Caco-2 (cell line): ENCODE measurements around the gene ZNF555. TPM values are rescaled to one million over a fixed set of nuclear protein-coding genes. Genes with fewer than 3 reads are reported as not detected.

Experiments used
- BruUV-seq: library from RNA; stranded (reverse); fragments of 400-500 nt; replicated peaks from 2 replicates; lab custom pipeline; 2021; lab: Mats Ljungman, UMichigan
- CTCF ChIA-PET: fragments of 300-600 bp; sonication (Branson Sonifier 250); formaldehyde crosslinking; loops from one replicate; lab custom pipeline; 2022; ENCODE audit warnings: antibody characterized with exemption; lab: Charles Lee
- POLR2A ChIA-PET: fragments of 300-600 bp; sonication (Branson Sonifier 250); formaldehyde crosslinking; loops from one replicate; lab custom pipeline; 2022; ENCODE audit warnings: antibody characterized with exemption; lab: Charles Lee
- DNase-seq, 2 experiments: peaks; one replicate each; pipeline versions ENCODE4 v3.0.0 to v3.0.0-alpha.2; 2020 to 2022
- H3K27me3 ChIP-seq: replicated peaks from 2 replicates; pipeline ENCODE4 v1.6.0; 2011; ENCODE audit warnings: low read length; ENCODE audit not compliant: control insufficient read depth, insufficient read depth
- H3K36me3 ChIP-seq: 2 replicates; pipeline ENCODE4 v1.5.1; 2011; ENCODE audit warnings: low read length; ENCODE audit not compliant: control insufficient read depth, insufficient read depth
- H3K4me1 ChIP-seq: fragments of 250-450 bp; sonication (Bioruptor Pico); 2 replicates; pipeline ENCODE4 v1.5.1; 2020; ENCODE audit warnings: mild to moderate bottlenecking
- H3K4me3 ChIP-seq: 2 replicates; pipeline ENCODE4 v1.5.1; 2011; ENCODE audit warnings: low read depth, mild to moderate bottlenecking, control low read depth, low read length
- H3K9me3 ChIP-seq: fragments of 250-450 bp; sonication (Bioruptor Pico); 2 replicates; pipeline ENCODE4 v1.5.1; 2020; ENCODE audit warnings: mild to moderate bottlenecking, moderate library complexity
- H3K27ac Mint-ChIP-seq: one replicate; pipeline ENCODE4 v1.8.0; 2022; ENCODE audit warnings: mixed read lengths; ENCODE audit not compliant: unreplicated experiment
- H3K27me3 Mint-ChIP-seq: one replicate; pipeline ENCODE4 v1.8.0; 2022; ENCODE audit warnings: mixed read lengths; ENCODE audit not compliant: insufficient read depth, unreplicated experiment
- H3K36me3 Mint-ChIP-seq: one replicate; pipeline ENCODE4 v1.8.0; 2022; ENCODE audit warnings: mild to moderate bottlenecking, mixed read lengths; ENCODE audit not compliant: insufficient read depth, unreplicated experiment
- H3K4me1 Mint-ChIP-seq: one replicate; pipeline ENCODE4 v1.8.0; 2022; ENCODE audit warnings: low read depth, mixed read lengths; ENCODE audit not compliant: unreplicated experiment
- H3K4me3 Mint-ChIP-seq: one replicate; pipeline ENCODE4 v1.8.0; 2022; ENCODE audit warnings: mild to moderate bottlenecking, moderate library complexity, mixed read lengths; ENCODE audit not compliant: unreplicated experiment
- H3K9me3 Mint-ChIP-seq: one replicate; pipeline ENCODE4 v1.8.0; 2022; ENCODE audit warnings: mixed read lengths; ENCODE audit not compliant: unreplicated experiment
- intact Hi-C: fragments of 100-400 bp; cut with micrococcal nuclease; formaldehyde crosslinking; loops from one replicate; pipeline ENCODE4 v1.10.0; 2022; ENCODE audit not compliant: unreplicated experiment
- total RNA-seq: library from RNA; stranded (reverse); gene quantifications from 2 replicates; pipeline ENCODE4 v1.2.3, GENCODE V29; 2022
- TF ChIP-seq, protein P1 (sequence below), 2 experiments: fragments of 200-600 bp in 1 of 2; IDR thresholded peaks; 1 replicate in 1 of 2; 2 replicates in 1 of 2; pipeline versions ENCODE4 v1.5.1 to v1.8.0; 2011 to 2022; ENCODE audit warnings: antibody characterized with exemption in 1 of 2, control low read depth in 1 of 2, inconsistent platforms in 1 of 2, low read depth in 1 of 2, low read length in 1 of 2, mild to moderate bottlenecking in 1 of 2, moderate library complexity in 1 of 2; ENCODE audit not compliant: insufficient read depth in 1 of 2, severe bottlenecking in 1 of 2, unreplicated experiment in 1 of 2

ZNF555 gene
- total RNA-seq, 1 experiment from 2014 or later: 4.7 TPM

DNA sequence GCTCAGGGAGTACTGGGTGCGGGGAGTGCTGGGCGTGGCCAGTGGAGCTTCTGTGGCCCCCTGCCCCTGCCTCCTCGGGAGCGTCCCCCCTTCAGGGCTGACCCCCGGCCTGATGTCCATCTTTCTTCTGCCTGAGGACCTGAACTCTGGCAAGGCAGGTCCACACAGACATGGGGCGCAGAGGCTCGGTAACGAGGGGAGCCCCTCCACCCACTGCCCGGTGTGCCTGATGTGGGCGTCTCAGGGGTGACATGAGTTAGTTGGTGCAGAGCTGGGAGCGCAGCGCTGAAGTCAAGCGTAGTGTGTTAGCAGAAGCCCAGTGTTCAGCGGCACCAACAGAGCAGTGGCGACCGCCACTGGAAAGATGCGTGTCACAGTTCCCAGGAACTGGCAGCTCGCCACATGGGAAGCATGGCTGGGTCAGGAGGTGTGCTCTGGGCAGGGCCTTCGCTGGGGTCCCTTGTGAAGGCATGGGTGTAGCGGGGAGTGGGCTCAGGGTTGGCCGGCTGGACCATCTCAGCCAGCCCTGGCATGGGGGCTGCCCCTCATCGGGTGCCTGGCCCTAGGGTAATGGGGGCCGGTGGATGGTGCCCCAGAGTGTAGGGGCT, 44.5 kb upstream of the ZNF555 start:
- intact Hi-C loops: no loop called here
- Histone ChIP-seq H3K27me3 (no peaks in the 10 kb centered on the region), H3K36me3 (peaks cover 6% of the 10 kb centered on the region), H3K9me3 (no peaks in the 10 kb centered on the region), H3K4me3 (no peak overlapping the region), H3K4me1 (no peaks in the 10 kb centered on the region)
- Mint-ChIP-seq H3K9me3 (no peaks in the 10 kb centered on the region), H3K4me1 (no peaks in the 10 kb centered on the region), H3K27me3 (no peaks in the 10 kb centered on the region), H3K4me3 (no peak overlapping the region), H3K36me3 (peaks cover 67% of the 10 kb centered on the region), H3K27ac (no peak overlapping the region)
- TF ChIP-seq, protein P1, sequence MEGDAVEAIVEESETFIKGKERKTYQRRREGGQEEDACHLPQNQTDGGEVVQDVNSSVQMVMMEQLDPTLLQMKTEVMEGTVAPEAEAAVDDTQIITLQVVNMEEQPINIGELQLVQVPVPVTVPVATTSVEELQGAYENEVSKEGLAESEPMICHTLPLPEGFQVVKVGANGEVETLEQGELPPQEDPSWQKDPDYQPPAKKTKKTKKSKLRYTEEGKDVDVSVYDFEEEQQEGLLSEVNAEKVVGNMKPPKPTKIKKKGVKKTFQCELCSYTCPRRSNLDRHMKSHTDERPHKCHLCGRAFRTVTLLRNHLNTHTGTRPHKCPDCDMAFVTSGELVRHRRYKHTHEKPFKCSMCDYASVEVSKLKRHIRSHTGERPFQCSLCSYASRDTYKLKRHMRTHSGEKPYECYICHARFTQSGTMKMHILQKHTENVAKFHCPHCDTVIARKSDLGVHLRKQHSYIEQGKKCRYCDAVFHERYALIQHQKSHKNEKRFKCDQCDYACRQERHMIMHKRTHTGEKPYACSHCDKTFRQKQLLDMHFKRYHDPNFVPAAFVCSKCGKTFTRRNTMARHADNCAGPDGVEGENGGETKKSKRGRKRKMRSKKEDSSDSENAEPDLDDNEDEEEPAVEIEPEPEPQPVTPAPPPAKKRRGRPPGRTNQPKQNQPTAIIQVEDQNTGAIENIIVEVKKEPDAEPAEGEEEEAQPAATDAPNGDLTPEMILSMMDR (IDR thresholded peaks at IDR 0.05; ENCODE audit: insufficient read depth in 1 of 2, low read depth in 1 of 2, low read length in 1 of 2, severe bottlenecking in 1 of 2, unreplicated experiment in 1 of 2): no peak
- no peak for DNase-seq
- POLR2A ChIA-PET: no interaction called here
- CTCF ChIA-PET: no interaction called here
- no TSS peak for BruUV-seq

DNA sequence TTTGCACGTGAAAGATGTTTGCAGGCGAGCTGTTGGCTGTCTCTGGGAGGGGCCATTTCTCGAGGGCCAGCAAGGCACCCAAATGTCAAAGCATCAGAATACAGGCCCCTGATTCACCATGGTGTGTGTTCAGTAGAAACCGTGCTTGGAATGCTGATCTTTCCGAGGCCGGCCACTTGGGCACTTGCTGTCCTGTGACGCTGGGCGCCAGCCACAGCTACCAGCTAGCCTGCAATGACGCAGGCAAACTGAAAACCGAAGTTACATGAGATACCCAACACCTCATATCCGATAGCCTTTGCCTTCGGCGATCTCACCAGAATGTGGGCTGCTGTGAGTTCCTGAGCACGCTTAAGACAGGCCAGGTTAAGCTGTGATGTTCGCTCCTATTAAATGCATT, 44.0 kb upstream of the ZNF555 start:
- Histone ChIP-seq H3K9me3 (no peaks in the 10 kb centered on the region), H3K4me3 (no peak overlapping the region), H3K36me3 (peaks cover 6% of the 10 kb centered on the region), H3K27me3 (no peaks in the 10 kb centered on the region), H3K4me1 (no peaks in the 10 kb centered on the region)
- no peaks in the 10 kb centered on the region for H3K27me3 Mint-ChIP-seq
- no peak overlapping the region for H3K4me3 Mint-ChIP-seq
- ChIA-PET CTCF (no interaction called here), POLR2A (no interaction called here)
- no peak overlapping the region for H3K27ac Mint-ChIP-seq
- no peaks in the 10 kb centered on the region for H3K9me3 Mint-ChIP-seq
- peaks cover 67% of the 10 kb centered on the region for H3K36me3 Mint-ChIP-seq
- no TSS peak for BruUV-seq
- TF ChIP-seq, protein P1 (IDR thresholded peaks at IDR 0.05; ENCODE audit: insufficient read depth in 1 of 2, low read depth in 1 of 2, low read length in 1 of 2, severe bottlenecking in 1 of 2, unreplicated experiment in 1 of 2): no peak
- no peak for DNase-seq
- H3K4me1 Mint-ChIP-seq: no peaks in the 10 kb centered on the region
- intact Hi-C loops: no loop called here

DNA sequence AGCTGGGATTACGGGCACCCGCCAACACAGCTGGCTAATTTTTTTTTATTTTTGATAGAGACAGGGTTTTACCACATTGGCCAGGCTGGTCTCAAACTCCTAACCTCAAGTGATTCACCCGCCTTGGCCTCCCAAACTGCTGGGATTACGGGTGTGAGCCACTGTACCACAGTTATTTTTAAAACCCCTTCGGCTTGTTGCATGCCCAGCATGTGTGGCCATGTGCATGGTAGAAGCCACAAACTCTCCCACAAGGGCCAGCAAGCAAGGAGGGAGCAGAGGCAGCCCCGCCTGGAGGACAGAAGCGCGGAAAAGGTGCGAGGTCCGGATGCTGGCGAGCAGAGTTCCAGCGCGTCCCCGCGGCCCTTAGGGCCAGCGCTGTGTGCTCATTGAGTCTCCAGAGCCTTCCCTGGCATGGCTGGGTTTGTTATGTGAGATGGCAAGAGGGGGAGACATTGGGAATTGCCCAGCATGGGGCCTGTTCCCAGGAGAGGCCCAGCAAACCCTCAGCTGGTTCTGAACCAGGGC, 43.1 kb upstream of the ZNF555 start:
- no peaks in the 10 kb centered on the region for H3K4me1 ChIP-seq
- ChIA-PET POLR2A (no interaction called here), CTCF (no interaction called here)
- Mint-ChIP-seq H3K36me3 (peaks cover 65% of the 10 kb centered on the region), H3K27ac (no peak overlapping the region), H3K9me3 (no peaks in the 10 kb centered on the region), H3K4me3 (no peak overlapping the region), H3K4me1 (no peaks in the 10 kb centered on the region), H3K27me3 (no peaks in the 10 kb centered on the region)
- DNase-seq: no peak
- TF ChIP-seq, protein P1 (IDR thresholded peaks at IDR 0.05; ENCODE audit: insufficient read depth in 1 of 2, low read depth in 1 of 2, low read length in 1 of 2, severe bottlenecking in 1 of 2, unreplicated experiment in 1 of 2): no peak
- no TSS peak for BruUV-seq
- peaks cover 6% of the 10 kb centered on the region for H3K36me3 ChIP-seq
- H3K4me3 ChIP-seq: no peak overlapping the region
- H3K27me3 ChIP-seq: no peaks in the 10 kb centered on the region
- no peaks in the 10 kb centered on the region for H3K9me3 ChIP-seq
- intact Hi-C loops: no loop called here
